Activated CD8-positive, alpha-beta memory T cell treated with anti-CD3 and anti-CD28 coated beads, Interleukin-2, amount 50 U/mL, for 24 hours (primary cell): ENCODE data around the gene PLA2G7.
"Not testable (repeated sequence)": the region's sequence is repeated elsewhere in the genome, so short reads cannot be mapped to it uniquely, and the experiment has no call there.

Experiments used
- DNase-seq: peaks from one replicate; pipeline ENCODE4 v3.0.0-alpha.2; 2020; ENCODE audit errors: extremely low read depth

The PLA2G7 gene

GRCh38 chr6:46748940-46749503, 13.8 kb upstream of the PLA2G7 start:
- DNase-seq, result no peak

GRCh38 chr6:46746696-46747095, 11.5 kb upstream of the PLA2G7 start, which contains the start of gene ANKRD66:
Gene ANKRD66 (plus strand): TSS chr6:46746933. CDS start chr6:46751949, 5,016 bp downstream.
- no peak for DNase-seq

GRCh38 chr6:46745973-46746372, 10.8 kb upstream of the PLA2G7 start:
- DNase-seq, result no peak

DNA sequence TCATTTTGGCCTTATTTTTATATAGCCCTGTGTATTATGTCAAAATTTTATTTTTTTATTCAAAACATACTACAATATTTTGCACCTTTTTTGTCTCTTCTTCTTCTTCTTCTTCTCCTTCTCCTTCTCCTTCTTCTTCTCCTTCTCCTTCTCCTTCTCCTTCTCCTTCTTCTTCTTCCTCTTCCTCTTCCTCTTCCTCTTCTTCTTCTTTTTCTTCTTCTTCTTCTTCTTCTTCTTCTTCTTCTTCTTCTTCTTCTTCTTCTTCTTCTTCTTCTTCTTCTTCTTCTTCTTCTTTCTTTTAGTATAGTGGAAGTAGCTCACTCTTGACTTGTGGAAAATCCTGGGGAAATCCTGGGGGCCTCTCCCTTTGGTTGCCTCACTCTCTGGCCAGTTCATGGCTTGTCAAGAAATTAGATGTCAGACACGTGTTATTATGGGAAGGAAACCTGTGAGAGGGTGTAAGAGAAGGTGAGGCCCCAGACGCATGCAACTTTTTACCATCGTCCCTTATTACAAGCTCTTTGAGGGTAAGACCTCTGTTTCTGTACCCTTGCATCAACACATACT, 9.1 kb upstream of the PLA2G7 start:
- DNase-seq, result not testable (repeated sequence)

- DNase-seq, result no peak
These were observed 8.4 kb upstream of the PLA2G7 start for GRCh38 chr6:46743425-46744158.

- DNase-seq, result no peak
These were observed 6.7 kb upstream of the PLA2G7 start for GRCh38 chr6:46741910-46742309.

DNA sequence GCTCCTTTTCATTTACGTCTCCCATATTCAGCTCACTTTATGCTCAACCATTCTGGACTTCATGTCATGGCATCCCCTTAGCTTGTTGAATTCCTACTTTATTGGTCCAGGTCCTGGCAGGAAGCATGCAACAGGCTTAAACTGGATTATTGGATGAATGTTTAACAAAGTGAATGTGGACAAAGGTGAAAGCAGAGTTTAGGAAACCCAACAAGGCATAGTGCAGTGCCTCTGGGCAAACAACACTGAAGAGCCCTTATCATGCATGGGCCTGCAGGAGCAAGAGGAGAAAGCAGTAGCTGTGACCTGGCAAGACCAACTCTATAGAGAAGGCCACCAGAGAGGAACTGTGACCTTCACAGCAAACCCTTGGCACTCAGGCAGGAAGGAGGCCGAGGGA, 6.3 kb upstream of the PLA2G7 start:
- no peak for DNase-seq

DNA sequence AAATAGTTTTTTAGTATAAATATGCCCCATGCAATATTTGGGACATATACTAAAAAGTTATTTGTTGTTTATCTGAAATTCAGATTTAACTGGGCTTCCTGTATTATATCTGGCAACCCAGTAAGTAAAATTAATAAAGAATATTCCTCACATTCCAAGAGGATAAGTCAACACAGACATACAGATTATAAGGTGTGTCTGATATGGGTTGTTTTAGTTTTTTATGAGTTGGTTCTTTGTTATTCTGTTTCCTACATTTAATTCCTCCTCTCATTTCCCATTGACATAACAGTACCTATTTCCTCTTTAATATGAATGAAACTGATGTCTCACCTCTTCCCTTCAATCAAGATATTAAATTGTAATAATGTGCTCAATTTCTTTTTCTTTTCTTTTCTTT, 1.7 kb upstream of the PLA2G7 start:
- no peak for DNase-seq

DNA sequence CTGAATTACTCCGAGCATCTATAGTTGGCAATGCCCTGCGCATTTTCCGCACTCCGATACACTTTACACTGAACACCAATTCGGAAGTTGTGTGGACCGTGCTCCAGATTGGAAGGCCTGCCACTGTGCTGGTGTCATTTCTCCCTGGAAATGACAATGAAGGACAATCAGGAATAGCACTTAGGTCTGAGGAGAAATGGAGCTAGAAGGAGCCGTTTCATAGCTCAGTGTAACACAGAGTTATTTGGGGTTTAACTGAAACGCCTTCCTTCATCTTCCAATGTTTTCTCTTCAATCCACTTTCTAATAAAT, 501 bp upstream of the PLA2G7 start:
- no peak for DNase-seq

DNA sequence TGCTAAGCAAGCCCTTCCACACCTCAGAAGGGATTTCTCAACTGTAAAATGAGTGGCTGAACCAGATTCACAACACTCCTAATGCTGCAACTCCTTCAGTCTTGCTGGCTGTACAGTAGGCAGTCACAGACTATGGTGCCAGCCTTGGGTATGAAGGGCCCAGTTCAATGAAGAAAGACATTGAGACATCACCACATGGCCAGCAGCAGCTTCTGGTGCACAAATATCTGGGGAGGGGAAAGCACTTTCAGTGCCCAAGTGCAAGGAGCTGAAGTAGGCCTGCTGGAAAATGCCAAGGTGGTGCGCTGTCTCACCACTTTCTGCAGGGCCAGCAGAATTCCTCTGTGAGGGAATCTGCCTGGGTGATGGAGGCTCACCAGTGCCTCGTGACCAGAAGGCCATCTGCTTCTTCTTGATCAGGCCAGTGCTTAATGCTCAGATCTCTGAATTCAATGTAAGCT, 1.8 kb downstream of the PLA2G7 start:
- no peak for DNase-seq

- DNase-seq, result no peak
These were observed 4.2 kb downstream of the PLA2G7 start for GRCh38 chr6:46730921-46731461.

DNA sequence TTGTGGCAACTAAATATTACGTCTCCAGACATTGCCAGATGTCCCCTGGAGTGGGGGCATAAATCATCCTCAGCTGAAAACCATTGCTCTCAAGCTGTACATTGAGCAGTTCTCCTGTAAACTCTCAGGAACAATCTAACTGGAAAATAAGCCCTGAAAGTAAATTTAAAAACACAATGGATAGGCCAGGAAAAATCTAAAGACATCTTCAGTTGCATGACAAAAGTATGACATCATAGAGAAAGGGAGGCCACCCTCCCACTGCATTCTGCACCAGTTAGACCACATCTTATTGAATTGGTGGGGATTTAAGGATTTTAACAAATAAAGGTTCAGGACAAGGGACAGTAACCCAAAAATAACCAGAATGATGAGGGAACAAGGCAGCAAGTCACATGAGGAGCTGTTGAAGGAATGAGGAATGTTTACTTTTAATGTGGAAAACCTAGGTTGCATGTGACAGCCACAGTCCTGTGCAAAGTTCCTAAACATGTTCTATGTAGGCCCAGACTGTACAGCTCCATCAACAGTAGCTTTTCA, 5.3 kb downstream of the PLA2G7 start:
- no peak for DNase-seq

- no peak for DNase-seq
These were observed 14.8 kb downstream of the PLA2G7 start for GRCh38 chr6:46720401-46720800.

- DNase-seq, result no peak
These were observed 16.1 kb downstream of the PLA2G7 start for GRCh38 chr6:46719099-46719498.

- no peak for DNase-seq
These were observed 20.0 kb downstream of the PLA2G7 start for GRCh38 chr6:46715141-46715540.

GRCh38 chr6:46711491-46711890, 23.7 kb downstream of the PLA2G7 start:
- no peak for DNase-seq

DNA sequence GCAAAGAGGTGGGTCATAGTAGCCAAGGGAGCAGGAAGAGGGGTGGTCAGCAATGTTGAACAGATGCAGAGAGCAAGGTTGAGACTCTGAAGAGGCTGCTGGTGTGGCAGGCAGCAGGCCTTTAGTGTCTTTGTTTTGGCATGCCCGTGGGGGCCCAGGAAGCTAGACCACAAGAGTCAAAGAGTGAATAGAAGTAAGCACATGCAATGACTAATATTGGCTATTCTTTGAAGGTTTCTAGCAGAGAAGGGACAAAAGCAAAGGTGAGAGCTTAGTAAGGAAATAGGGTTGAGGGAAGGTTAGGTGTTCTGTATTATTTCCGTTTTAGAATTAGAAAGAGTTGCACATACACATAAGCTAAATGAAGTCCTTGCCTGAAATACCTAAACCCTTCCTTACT, 28.7 kb downstream of the PLA2G7 start:
- no peak for DNase-seq

- no peak for DNase-seq
These were observed 30.6 kb downstream of the PLA2G7 start for GRCh38 chr6:46704562-46704961.

DNA sequence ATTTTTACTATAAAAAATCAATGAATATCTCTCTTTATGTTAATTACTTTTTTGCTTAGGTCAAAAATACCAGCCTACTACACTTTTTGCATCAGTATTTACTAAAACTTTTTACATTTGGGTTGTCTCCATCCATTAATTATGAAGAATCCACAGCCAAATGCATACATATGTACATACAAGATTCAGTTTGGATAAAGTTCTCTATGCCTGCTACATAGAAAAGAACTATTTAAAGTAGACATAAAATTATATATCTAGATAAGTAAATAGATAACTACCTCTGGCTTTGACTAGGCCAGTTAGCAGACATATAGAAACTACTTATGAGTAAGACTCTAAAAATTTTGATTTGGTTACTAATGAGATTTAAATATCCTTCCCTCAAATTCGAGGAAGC, 35.2 kb downstream of the PLA2G7 start:
- no peak for DNase-seq

DNA sequence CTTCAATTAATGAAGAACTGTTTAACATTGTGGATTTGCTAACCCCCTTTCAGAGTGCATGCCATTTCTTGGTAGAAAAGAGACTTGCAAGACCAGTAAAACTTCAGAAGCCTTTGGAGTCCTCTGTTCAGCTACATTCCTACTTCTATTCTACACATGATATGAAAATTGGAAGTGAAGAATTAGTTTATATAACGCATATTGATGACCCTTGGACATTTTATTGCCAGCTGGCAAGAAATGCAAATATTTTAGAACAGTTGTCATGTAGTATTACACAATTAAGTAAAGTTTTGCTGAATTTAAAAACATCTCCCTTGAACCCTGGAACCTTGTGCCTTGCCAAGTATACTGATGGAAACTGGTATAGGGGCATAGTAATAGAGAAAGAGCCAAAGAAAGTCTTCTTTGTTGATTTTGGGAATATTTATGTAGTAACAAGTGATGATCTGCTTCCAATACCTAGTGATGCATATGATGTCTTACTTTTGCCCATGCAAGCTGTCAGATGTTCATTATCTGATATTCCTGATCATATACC, 44.2 kb downstream of the PLA2G7 start:
- no peak for DNase-seq

GRCh38 chr6:46690141-46690755, 44.9 kb downstream of the PLA2G7 start:
- no peak for DNase-seq

- DNase-seq, result no peak
These were observed 45.5 kb downstream of the PLA2G7 start for GRCh38 chr6:46689657-46690056.
